Measurements from ENCODE around the gene ZNF649.

The ZNF649 gene

GRCh38 chr19:51904331-51905165, at the start of gene ZNF649:
Gene ZNF649 (minus strand): TSS chr19:51905017. CDS start chr19:51900107, 4,910 bp downstream.
- peak within 1 kb of the TSS; percentile 65 for H3K27ac ChIP-seq
- peak; percentile 58 for TF ChIP-seq ZFX (IDR thresholded peaks at IDR 0.05)
- peak; percentile 20 for TF ChIP-seq CTCF (conservative IDR thresholded peaks at IDR 0.05)

- TF ChIP-seq ZFX (IDR thresholded peaks at IDR 0.05) (no peak), CTCF (conservative IDR thresholded peaks at IDR 0.05) (no peak)
- H3K27ac ChIP-seq, result no peak overlapping the region
Measured at GRCh38 chr19:51948975-51949374, 44.2 kb upstream of the ZNF649 start.

- no peak for TF ChIP-seq ZFX (IDR thresholded peaks at IDR 0.05)
- TF ChIP-seq CTCF (conservative IDR thresholded peaks at IDR 0.05), result no peak
- H3K27ac ChIP-seq, result no peak overlapping the region
Measured at GRCh38 chr19:51946602-51947001, 41.8 kb upstream of the ZNF649 start.

- TF ChIP-seq CTCF (conservative IDR thresholded peaks at IDR 0.05) (no peak), ZFX (IDR thresholded peaks at IDR 0.05) (no peak)
- H3K27ac ChIP-seq, result no peak overlapping the region
Measured at GRCh38 chr19:51944798-51945552, 40.2 kb upstream of the ZNF649 start.

- TF ChIP-seq ZFX (IDR thresholded peaks at IDR 0.05), result no peak
- no peak for TF ChIP-seq CTCF (conservative IDR thresholded peaks at IDR 0.05)
- no peak overlapping the region for H3K27ac ChIP-seq
Measured at GRCh38 chr19:51938936-51939335, 34.1 kb upstream of the ZNF649 start.

GRCh38 chr19:51931921-51932320, 27.1 kb upstream of the ZNF649 start:
- no peak overlapping the region for H3K27ac ChIP-seq
- TF ChIP-seq ZFX (IDR thresholded peaks at IDR 0.05), result no peak
- no peak for TF ChIP-seq CTCF (conservative IDR thresholded peaks at IDR 0.05)

- TF ChIP-seq ZFX (IDR thresholded peaks at IDR 0.05) (no peak), CTCF (conservative IDR thresholded peaks at IDR 0.05) (no peak)
- H3K27ac ChIP-seq, result peak overlapping the region; percentile 80
Measured at GRCh38 chr19:51927859-51928258, 23.0 kb upstream of the ZNF649 start.
